Measurements from ENCODE around the gene RAMP3.

Gene RAMP3

GRCh38 chr7:45187946-45188411, 30.4 kb downstream of the RAMP3 start:
- no peak for TF ChIP-seq CTCF (conservative IDR thresholded peaks at IDR 0.05)
- no peak overlapping the region for H3K27ac ChIP-seq

GRCh38 chr7:45188736-45189135, 31.1 kb downstream of the RAMP3 start:
- no peak for TF ChIP-seq CTCF (conservative IDR thresholded peaks at IDR 0.05)
- H3K27ac ChIP-seq, result no peak overlapping the region

- H3K27ac ChIP-seq, result no peak overlapping the region
- TF ChIP-seq CTCF (conservative IDR thresholded peaks at IDR 0.05), result no peak
These were observed 31.8 kb downstream of the RAMP3 start for GRCh38 chr7:45189151-45189970.

GRCh38 chr7:45190406-45191165, 33.0 kb downstream of the RAMP3 start:
- no peak overlapping the region for H3K27ac ChIP-seq
- no peak for TF ChIP-seq CTCF (conservative IDR thresholded peaks at IDR 0.05)

- H3K27ac ChIP-seq, result no peak overlapping the region
- TF ChIP-seq CTCF (conservative IDR thresholded peaks at IDR 0.05), result no peak
These were observed 33.8 kb downstream of the RAMP3 start for GRCh38 chr7:45191396-45191795.

- no peak for TF ChIP-seq CTCF (conservative IDR thresholded peaks at IDR 0.05)
- H3K27ac ChIP-seq, result no peak overlapping the region
These were observed 35.0 kb downstream of the RAMP3 start for GRCh38 chr7:45192621-45193041.

GRCh38 chr7:45193828-45194227, 36.2 kb downstream of the RAMP3 start:
- H3K27ac ChIP-seq, result no peak overlapping the region
- TF ChIP-seq CTCF (conservative IDR thresholded peaks at IDR 0.05), result no peak

All from VCaP (cell line).